Naive thymus-derived CD8-positive, alpha-beta T cell (primary cell): ENCODE data around the gene IRAK1BP1. TPM values are rescaled to one million over a fixed set of nuclear protein-coding genes. Genes with fewer than 3 reads are reported as not detected.
"Not testable (repeated sequence)": the region's sequence is repeated elsewhere in the genome, so short reads cannot be mapped to it uniquely, and the experiment has no call there.

Experiments
- ATAC-seq, 2 donors: fragments of 150-1000 bp; cut with Tn5 transposase in 1 of 2; sonication (Bioruptor Pico), chemical (Tn5 transposase) in 1 of 2; 1 replicate in 1 of 2; 2 replicates in 1 of 2; pipeline ENCODE4 v1.10.0; 2021; ENCODE audit warnings: mild to moderate bottlenecking in 2 of 2, moderate library complexity in 2 of 2
- POLR2A ChIA-PET: fragments of 350-600 bp; sonication (Branson Sonifier 250); formaldehyde crosslinking; loops from one replicate; lab custom pipeline; 2021; ENCODE audit warnings: antibody characterized with exemption; lab: Charles Lee
- DNase-seq, 10 donors: peaks; one replicate each; pipeline versions ENCODE4 v3.0.0 to v3.0.0-alpha.2; 2020 to 2022
- H3K27ac Mint-ChIP-seq, 10 donors: one replicate each; pipeline ENCODE4 v1.8.0; 2020 to 2022; ENCODE audit warnings: mild to moderate bottlenecking in 10 of 10, mixed read lengths in 10 of 10, moderate library complexity in 4 of 10, inconsistent platforms in 1 of 10
- H3K27me3 Mint-ChIP-seq, 5 donors: one replicate each; pipeline ENCODE4 v1.8.0; 2021 to 2022; ENCODE audit warnings: mixed read lengths in 5 of 5
- H3K36me3 Mint-ChIP-seq, 3 donors: one replicate each; pipeline ENCODE4 v1.8.0; 2020 to 2022; ENCODE audit warnings: mixed read lengths in 3 of 3, mild to moderate bottlenecking in 2 of 3, inconsistent platforms in 1 of 3
- H3K4me1 Mint-ChIP-seq, 4 donors: one replicate each; pipeline ENCODE4 v1.8.0; 2021 to 2022; ENCODE audit warnings: mixed read lengths in 4 of 4
- H3K4me3 Mint-ChIP-seq, 10 donors: one replicate each; pipeline ENCODE4 v1.8.0; 2020 to 2022; ENCODE audit warnings: mild to moderate bottlenecking in 10 of 10, mixed read lengths in 10 of 10, moderate library complexity in 6 of 10, inconsistent platforms in 1 of 10
- H3K9me3 Mint-ChIP-seq, 9 donors: one replicate each; pipeline ENCODE4 v1.8.0; 2020 to 2022; ENCODE audit warnings: mixed read lengths in 9 of 9, mild to moderate bottlenecking in 3 of 9, inconsistent platforms in 1 of 9, moderate library complexity in 1 of 9
- polyA plus RNA-seq, 3 donors: library from polyadenylated mRNA; unstranded; fragments of 300-500 nt; fragmentation: Illumina TruSeq; gene quantifications; one replicate each; pipeline ENCODE4 v1.2.3, GENCODE V29; 2021
- total RNA-seq, 8 experiments: library from RNA in 2 of 8; stranded (reverse) in 2 of 8; gene quantifications; one replicate each; pipeline ENCODE4 v1.2.3 and lab custom pipeline; 2021 to 2026

The IRAK1BP1 gene
- total and polyA plus RNA-seq, 5 experiments from 2014 or later: 1.5 to 5.2 (median 1.8) TPM

DNA sequence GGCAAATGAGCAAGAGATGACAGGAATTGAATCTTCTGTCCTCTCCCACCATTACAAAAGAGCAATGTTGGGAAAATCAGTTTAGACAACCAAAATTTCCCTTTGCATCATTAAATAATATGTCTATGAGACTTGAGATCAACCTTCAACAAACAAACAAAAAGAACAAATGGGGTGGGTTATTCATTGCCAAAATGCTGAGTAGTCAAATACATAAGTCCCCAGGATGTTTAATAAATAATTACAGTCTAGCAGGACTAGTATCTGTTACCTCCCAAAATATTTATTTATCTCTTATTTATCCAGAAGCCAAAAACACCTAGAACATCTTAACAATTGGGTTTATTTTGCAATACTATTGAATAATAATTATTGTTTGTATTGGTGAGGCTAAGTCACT lies 16.2 kb upstream of the IRAK1BP1 start:
- no peak for DNase-seq
- peaks cover 0 to 14% (median 4%) of the 10 kb centered on the region in 3 donors for H3K36me3 Mint-ChIP-seq
- H3K27me3 Mint-ChIP-seq: no peaks in the 10 kb centered on the region
- no peak overlapping the region for H3K4me3 Mint-ChIP-seq
- no peak for ATAC-seq
- H3K27ac Mint-ChIP-seq: no peak overlapping the region
- H3K4me1 Mint-ChIP-seq: peaks cover 0 to 3% (median 0%) of the 10 kb centered on the region in 4 donors
- POLR2A ChIA-PET: no interaction called here
- H3K9me3 Mint-ChIP-seq: no peaks in the 10 kb centered on the region

DNA sequence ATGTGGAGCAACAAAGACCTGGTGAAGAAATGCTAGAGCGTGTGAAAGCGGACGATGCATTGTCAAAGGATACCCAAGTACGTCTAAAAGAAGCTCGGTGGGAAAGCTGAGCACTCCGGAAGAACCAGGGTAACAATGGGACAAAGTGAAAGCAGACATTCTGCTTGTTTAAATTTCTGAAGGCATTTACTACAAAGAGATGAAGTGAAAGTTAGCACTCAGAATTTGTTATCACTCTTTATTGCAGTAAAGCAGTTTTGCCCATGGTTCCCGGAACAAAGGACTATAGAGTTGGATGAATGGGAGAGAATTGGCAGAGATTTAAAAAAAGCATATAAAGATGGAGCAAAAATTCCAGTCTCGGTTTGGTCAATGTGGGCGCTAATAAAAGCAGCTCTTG lies 12.8 kb upstream of the IRAK1BP1 start:
- Mint-ChIP-seq H3K27me3 (no peaks in the 10 kb centered on the region), H3K27ac (no peak overlapping the region), H3K4me1 (peaks cover 0 to 3% (median 0%) of the 10 kb centered on the region in 4 donors), H3K36me3 (peaks cover 2 to 13% (median 4%) of the 10 kb centered on the region in 3 donors), H3K4me3 (no peak overlapping the region), H3K9me3 (peaks cover 0 to 12% (median 3%) of the 10 kb centered on the region in 9 donors)
- POLR2A ChIA-PET: no interaction called here
- DNase-seq (no peak), ATAC-seq (no peak)

DNA sequence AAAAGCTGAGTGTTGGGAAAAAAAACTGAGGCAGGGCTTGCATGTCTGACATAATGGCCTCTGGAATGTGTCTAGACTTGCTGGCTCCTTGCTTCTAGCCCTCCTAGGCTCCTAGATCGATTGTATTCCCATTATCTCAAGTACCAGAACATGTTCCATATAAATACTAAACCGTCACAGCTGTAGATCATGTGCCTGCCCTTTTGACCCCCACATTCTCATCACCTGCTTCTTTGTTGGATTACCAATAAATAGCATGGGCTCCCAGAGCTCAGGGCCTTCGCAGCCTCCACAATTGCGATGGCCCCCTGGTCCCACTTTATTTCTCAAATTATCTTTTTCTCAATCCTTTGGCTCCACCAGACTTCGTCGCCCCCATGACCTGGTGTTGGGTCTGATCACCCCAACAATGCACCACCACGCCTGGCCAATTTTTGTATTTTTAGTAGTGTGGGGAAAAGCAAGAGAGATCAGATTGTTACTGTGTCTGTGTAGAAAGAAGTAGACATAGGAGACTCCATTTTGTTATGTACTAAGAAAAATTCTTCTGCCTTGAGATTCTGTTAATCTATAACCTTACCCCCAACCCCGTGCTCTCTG lies 8.9 kb upstream of the IRAK1BP1 start:
- DNase-seq, H3K27me3 Mint-ChIP-seq, POLR2A ChIA-PET, H3K27ac Mint-ChIP-seq, H3K4me3 Mint-ChIP-seq, H3K4me1 Mint-ChIP-seq, ATAC-seq: not testable (repeated sequence)
- Mint-ChIP-seq H3K36me3 (peaks cover 0 to 10% (median 4%) of the 10 kb centered on the region in 3 donors), H3K9me3 (peaks cover 0 to 12% (median 3%) of the 10 kb centered on the region in 9 donors)

GRCh38 chr6:78861509-78861908 lies 5.8 kb upstream of the IRAK1BP1 start:
- Mint-ChIP-seq H3K27ac (no peak overlapping the region), H3K27me3 (no peaks in the 10 kb centered on the region), H3K4me3 (no peak overlapping the region), H3K4me1 (peaks cover 0 to 8% (median 2%) of the 10 kb centered on the region in 4 donors), H3K36me3 (peaks cover 0 to 10% (median 4%) of the 10 kb centered on the region in 3 donors), H3K9me3 (peaks cover 0 to 12% (median 3%) of the 10 kb centered on the region in 9 donors)
- ATAC-seq (no peak), DNase-seq (no peak)
- POLR2A ChIA-PET: no interaction called here

DNA sequence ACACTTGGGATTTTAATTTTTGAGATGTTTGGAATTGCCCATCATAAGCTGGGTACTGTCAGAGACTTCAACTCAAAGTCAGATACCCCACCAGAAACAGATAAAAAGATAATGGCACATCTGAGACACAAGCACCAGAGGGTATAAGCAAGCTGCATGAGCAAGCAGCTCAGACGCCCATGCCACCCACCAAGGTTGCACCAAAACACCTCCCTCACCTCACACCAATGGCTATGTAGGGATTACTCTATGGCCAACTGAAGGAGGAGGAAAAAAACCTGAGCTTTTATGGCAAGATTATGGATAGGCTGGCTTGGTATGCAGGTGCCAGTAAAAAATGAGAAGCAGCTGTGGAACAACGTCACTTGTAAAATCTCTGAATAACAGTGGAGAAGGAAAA lies 3.8 kb upstream of the IRAK1BP1 start:
- DNase-seq: no peak
- Mint-ChIP-seq H3K36me3 (peaks cover 0 to 8% (median 2%) of the 10 kb centered on the region in 3 donors), H3K27me3 (no peaks in the 10 kb centered on the region), H3K4me1 (peaks cover 5 to 19% (median 16%) of the 10 kb centered on the region in 4 donors), H3K4me3 (no peak overlapping the region), H3K9me3 (peaks cover 0 to 2% (median 0%) of the 10 kb centered on the region in 9 donors), H3K27ac (peak overlapping the region in 1 of 10 donors; percentile 50)
- no peak for ATAC-seq
- POLR2A ChIA-PET: no interaction called here

DNA sequence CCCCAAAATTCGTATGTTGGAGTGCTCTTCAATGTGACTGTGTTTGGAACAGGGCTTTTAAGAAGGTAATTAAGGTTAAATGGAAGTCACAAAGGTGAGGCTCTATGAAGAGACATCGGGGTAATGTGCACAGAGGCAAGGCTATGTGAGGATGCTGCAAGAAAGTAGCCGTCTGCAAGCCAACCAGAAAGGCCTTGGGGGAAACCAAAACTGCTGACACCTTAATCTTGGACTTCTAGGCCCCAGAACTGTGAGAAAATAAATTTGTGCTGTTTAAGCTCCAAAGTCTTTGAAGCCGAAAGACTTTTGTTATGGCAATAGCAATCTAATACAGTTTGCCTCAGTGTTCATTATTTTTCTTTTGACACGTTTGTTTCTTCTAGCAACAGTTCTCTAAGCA lies 2.4 kb upstream of the IRAK1BP1 start:
- Mint-ChIP-seq H3K36me3 (peaks cover 0 to 2% (median under 1%) of the 10 kb centered on the region in 3 donors), H3K27me3 (no peaks in the 10 kb centered on the region), H3K27ac (no peak overlapping the region), H3K9me3 (no peaks in the 10 kb centered on the region), H3K4me1 (peaks cover 6 to 20% (median 17%) of the 10 kb centered on the region in 4 donors), H3K4me3 (peak overlapping the region in 1 of 10 donors; percentile 24)
- DNase-seq (no peak), ATAC-seq (no peak)
- POLR2A ChIA-PET: no interaction called here

GRCh38 chr6:78867020-78867369 lies 356 bp upstream of the IRAK1BP1 start:
- peak; percentile 34 to 43 for ATAC-seq
- Mint-ChIP-seq H3K36me3 (peaks cover 0 to 14% (median 6%) of the 10 kb centered on the region in 3 donors), H3K27me3 (no peaks in the 10 kb centered on the region), H3K4me3 (peak overlapping the region; percentile 93 to 99 (median 98)), H3K9me3 (no peaks in the 10 kb centered on the region), H3K4me1 (peaks cover 8 to 23% (median 17%) of the 10 kb centered on the region in 4 donors), H3K27ac (peak overlapping the region; percentile 91 to 98 (median 96))
- POLR2A ChIA-PET: interaction anchor here (1.1 kb wide), 1 partner anchor 211 kb away, joined by 9 read pairs; the partner anchor contains the start of gene PHIP
- DNase-seq: no peak

DNA sequence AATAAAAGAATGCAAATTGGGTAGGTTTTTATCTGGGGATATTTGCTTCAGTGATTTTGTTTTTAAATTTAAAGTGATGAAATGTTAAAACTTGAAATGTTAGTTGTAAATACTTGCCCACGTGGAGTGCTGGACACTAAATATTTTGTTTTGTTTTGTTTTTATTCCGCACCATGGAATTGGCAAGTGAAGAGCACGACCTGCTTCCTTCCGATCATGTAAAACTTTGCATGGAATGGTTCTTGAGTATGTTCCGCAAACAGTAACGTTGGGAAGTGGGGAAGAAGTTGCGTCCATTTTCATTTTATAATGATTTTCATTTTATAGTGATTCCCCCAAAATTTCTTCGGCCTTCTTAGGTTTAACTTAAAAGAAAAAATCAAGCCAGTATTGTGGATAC lies 765 bp downstream of the IRAK1BP1 start:
- peak overlapping the region; percentile 91 to 98 (median 96) for H3K27ac Mint-ChIP-seq
- H3K36me3 Mint-ChIP-seq: peaks cover 0 to 14% (median 6%) of the 10 kb centered on the region in 3 donors
- ATAC-seq (no peak), DNase-seq (no peak)
- no peaks in the 10 kb centered on the region for H3K9me3 Mint-ChIP-seq
- peaks cover 7 to 23% (median 13%) of the 10 kb centered on the region in 4 donors for H3K4me1 Mint-ChIP-seq
- H3K27me3 Mint-ChIP-seq: no peaks in the 10 kb centered on the region
- POLR2A ChIA-PET: no interaction called here
- peak overlapping the region; percentile 93 to 99 (median 98) for H3K4me3 Mint-ChIP-seq

GRCh38 chr6:78875505-78875904 lies 8.2 kb downstream of the IRAK1BP1 start:
- POLR2A ChIA-PET: no interaction called here
- no peak overlapping the region for H3K4me3 Mint-ChIP-seq
- DNase-seq (no peak), ATAC-seq (no peak)
- peaks cover 13 to 37% (median 35%) of the 10 kb centered on the region in 3 donors for H3K36me3 Mint-ChIP-seq
- peaks cover 0 to 11% (median 0%) of the 10 kb centered on the region in 9 donors for H3K9me3 Mint-ChIP-seq
- peaks cover 0 to 2% (median 0%) of the 10 kb centered on the region in 4 donors for H3K4me1 Mint-ChIP-seq
- no peaks in the 10 kb centered on the region for H3K27me3 Mint-ChIP-seq
- no peak overlapping the region for H3K27ac Mint-ChIP-seq

- DNase-seq (no peak), ATAC-seq (no peak)
- Mint-ChIP-seq H3K27me3 (no peaks in the 10 kb centered on the region), H3K9me3 (peaks cover 0 to 12% (median 0%) of the 10 kb centered on the region in 9 donors), H3K4me3 (no peak overlapping the region), H3K4me1 (no peaks in the 10 kb centered on the region), H3K36me3 (peaks cover 23 to 27% (median 25%) of the 10 kb centered on the region in 3 donors), H3K27ac (no peak overlapping the region)
- POLR2A ChIA-PET: no interaction called here
Observed at GRCh38 chr6:78883651-78884050, 16.3 kb downstream of the IRAK1BP1 start.

DNA sequence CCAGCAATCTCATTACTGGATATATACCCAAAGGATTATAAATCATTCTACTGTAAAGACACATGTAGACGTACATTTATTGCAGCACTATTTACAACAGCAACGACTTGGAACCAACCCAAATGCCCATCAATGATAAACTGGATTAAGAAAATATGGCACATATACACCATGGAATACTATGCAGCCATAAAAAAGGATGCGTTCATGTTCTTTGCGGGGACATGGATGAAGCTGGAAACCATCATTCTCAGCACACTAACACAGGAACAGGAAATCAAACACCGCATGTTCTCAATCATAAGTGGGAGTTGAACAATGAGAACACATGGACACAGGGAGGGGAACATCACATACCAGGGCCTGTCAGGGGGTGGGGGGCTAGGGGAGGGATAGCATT lies 22.6 kb downstream of the IRAK1BP1 start:
- ATAC-seq, DNase-seq: not testable (repeated sequence)

DNA sequence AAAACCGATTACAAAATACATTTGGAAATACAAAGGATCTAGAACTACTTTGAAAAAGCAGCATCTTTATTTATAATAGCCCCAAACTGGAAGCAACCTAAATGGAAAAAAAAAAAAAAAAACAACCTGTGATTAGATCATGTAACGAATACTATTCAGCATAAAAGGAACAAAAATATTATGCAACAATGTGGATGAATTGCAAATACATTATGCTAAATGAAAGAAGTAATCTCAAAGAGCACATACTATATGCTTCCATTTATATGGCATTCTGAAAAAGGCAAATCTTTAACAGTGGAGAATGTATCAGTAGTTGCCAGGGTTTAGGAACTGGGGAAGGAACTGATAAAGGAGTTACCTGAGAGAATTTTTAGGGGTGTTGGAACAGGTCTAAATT lies 28.9 kb downstream of the IRAK1BP1 start:
- Mint-ChIP-seq H3K4me1 (no peaks in the 10 kb centered on the region), H3K27me3 (no peaks in the 10 kb centered on the region), H3K4me3 (no peak overlapping the region), H3K9me3 (no peaks in the 10 kb centered on the region), H3K27ac (no peak overlapping the region), H3K36me3 (peaks cover 0 to 15% (median 3%) of the 10 kb centered on the region in 3 donors)
- POLR2A ChIA-PET: interaction anchor here (0.7 kb wide), 1 partner anchor 68 kb away, joined by 5 read pairs; no protein-coding TSS in a partner anchor
- no peak for ATAC-seq
- DNase-seq: no peak

More for the DNA sequence above, 22.6 kb downstream of the IRAK1BP1 start:
- H3K4me3 Mint-ChIP-seq, H3K27ac Mint-ChIP-seq, H3K9me3 Mint-ChIP-seq, H3K27me3 Mint-ChIP-seq, H3K4me1 Mint-ChIP-seq: not testable (repeated sequence)
- POLR2A ChIA-PET: interaction anchor here (0.7 kb wide), 1 partner anchor 622 kb away, joined by 3 read pairs; no protein-coding TSS in a partner anchor
- H3K36me3 Mint-ChIP-seq: peaks cover 18 to 36% (median 29%) of the 10 kb centered on the region in 3 donors

GRCh38 chr6:78908621-78909020 lies 41.3 kb downstream of the IRAK1BP1 start:
- peaks cover 27 to 40% (median 28%) of the 10 kb centered on the region in 3 donors for H3K36me3 Mint-ChIP-seq
- H3K27ac Mint-ChIP-seq: no peak overlapping the region
- peaks cover 5 to 24% (median 18%) of the 10 kb centered on the region in 4 donors for H3K4me1 Mint-ChIP-seq
- no peak overlapping the region for H3K4me3 Mint-ChIP-seq
- ATAC-seq: no peak
- DNase-seq: no peak
- POLR2A ChIA-PET: no interaction called here
- H3K9me3 Mint-ChIP-seq: peaks cover 0 to 18% (median 0%) of the 10 kb centered on the region in 9 donors
- peaks cover 21 to 41% (median 28%) of the 10 kb centered on the region in 5 donors for H3K27me3 Mint-ChIP-seq
